Heart left ventricle (tissue), 16 donors: Measurements from ENCODE around the gene SLIT1. TPM values are rescaled to one million over a fixed set of nuclear protein-coding genes. Genes with fewer than 3 reads are reported as not detected.

Source experiments
- ATAC-seq, 4 donors: fragments of 200-7000 bp; cut with Tn5 transposase; one replicate each; pipeline ENCODE4 v1.9.1; 2020 to 2022; ENCODE audit warnings: moderate library complexity in 4 of 4, mild to moderate bottlenecking in 3 of 4, moderate number of reproducible peaks in 1 of 4
- DNase-seq, 5 donors: peaks; one replicate each; pipeline ENCODE4 v3.0.0-alpha.2; 2020
- H3K27ac ChIP-seq, 12 donors: fragments of 200-600 bp; sonication (generic) in 4 of 12; one replicate each; pipeline versions ENCODE4 v1.5.0 to v1.8.0; 2016 to 2022; ENCODE audit warnings: mild to moderate bottlenecking in 2 of 12
- H3K27me3 ChIP-seq, 9 donors: fragments of 200-600 bp; sonication (generic) in 2 of 9; one replicate each; pipeline versions ENCODE4 v1.5.1 to v1.8.0; 2016 to 2022; ENCODE audit warnings: mild to moderate bottlenecking in 3 of 9
- H3K36me3 ChIP-seq, 9 donors: fragments of 200-600 bp; sonication (generic) in 2 of 9; one replicate each; pipeline versions ENCODE4 v1.5.0 to v1.8.0; 2018 to 2022; ENCODE audit warnings: mild to moderate bottlenecking in 2 of 9
- H3K4me1 ChIP-seq, 12 donors: fragments of 200-600 bp; sonication (generic) in 4 of 12; one replicate each; pipeline versions ENCODE4 v1.5.0 to v1.8.0; 2016 to 2022; ENCODE audit warnings: mild to moderate bottlenecking in 3 of 12
- H3K4me3 ChIP-seq, 12 donors: fragments of 200-600 bp; sonication (generic) in 4 of 12; one replicate each; pipeline versions ENCODE4 v1.5.0 to v1.8.0; 2017 to 2022; ENCODE audit warnings: mild to moderate bottlenecking in 9 of 12, moderate library complexity in 4 of 12
- H3K9me3 ChIP-seq, 12 donors: fragments of 200-600 bp; sonication (generic) in 4 of 12; one replicate each; pipeline versions ENCODE4 v1.5.0 to v1.8.0; 2016 to 2022; ENCODE audit warnings: mild to moderate bottlenecking in 1 of 12
- POLR2A ChIP-seq, 2 donors: fragments of 450-650 bp; IDR thresholded peaks; one replicate each; pipeline ENCODE4 v1.6.1; 2017; ENCODE audit warnings: antibody characterized with exemption in 2 of 2, mild to moderate bottlenecking in 2 of 2, moderate library complexity in 2 of 2
- WGBS, 4 donors: extraction: QIAGEN DNeasy Blood & Tissue Kit in 2 of 4; methylation state at CpG; one replicate each; pipeline versions ENCODE4 v1.1.5 to v1.1.7; 2013 to 2018; 5-methylcytosine and 5-hydroxymethylcytosine counted together
- intact Hi-C, 10 donors: fragments of 100-400 bp; cut with DNase I; formaldehyde crosslinking; loops; one replicate each; pipeline versions ENCODE4 v1.11.1 to v1.14.2; 2022
- polyA plus RNA-seq, 2 donors: library from polyadenylated mRNA; stranded (reverse); fragments of 200-250 nt; gene quantifications; one replicate each; pipeline ENCODE4 v1.2.3, GENCODE V29; 2013
- total RNA-seq, 9 donors: library from RNA; depleted of rRNA in 2 of 9; stranded (reverse); fragments of >200 nt in 2 of 9; fragmentation: NEBNext Ultra II Directional in 3 of 9; extraction: Animal tissue kit (Norgen Biotek cat#: 25700) in 3 of 9; gene quantifications; one replicate each; pipeline versions ENCODE4 v1.1.0 to v1.2.4, GENCODE V29; 2016 to 2023
- TF ChIP-seq, protein P1 (sequence below), 12 donors: fragments of 200-600 bp; sonication (generic) in 4 of 12; IDR thresholded peaks; one replicate each; pipeline versions ENCODE4 v1.5.0 to v1.8.0; 2018 to 2022; ENCODE audit warnings: antibody characterized with exemption in 12 of 12, mild to moderate bottlenecking in 5 of 12
- donor health status: ischemic (EF 13 %, LVEDD 7.1; RV severe dilation, severe dysfunction).
- donor health status: healthy with polysubstance abuse.
- donor health status: DM: no; HTN: yes; CAD: no.
- donor health status: DM: no; HTN: no; CAD: no.
- donor health status: ischemic (EF 25% LVEDD 6.9; RV normal size, moderate dysfunction).
- donor health status: ischemic (EF 25% LVEDD 5.7; RV mildly dilated, moderate dysfunction).
- donor health status: healthy.
- donor health status: DM: yes; HTN: yes; CAD: no.
- donor health status: ischemic (EF 35%, LVEDD 5.7; RV mildly dilated, moderate dysfunction).
- donor health status: nonischemic (EF 11% LVEDD 7.7; RV severe dilation, severe dysfunction).
- donor health status: DM: yes; HTN: yes; CAD: no.
- donor health status: PGD.
- donor health status: ischemic (EF 29% LVEDD 5.4; RV normal size, mild dysfunction).
- donor health status: nonischemic (EF 23%, LVEDD 6.1; RV moderate dilation, normal function).

The SLIT1 gene
- total and polyA plus RNA-seq, 11 donors = 0.04 to 0.61 (median 0.12) TPM

DNA sequence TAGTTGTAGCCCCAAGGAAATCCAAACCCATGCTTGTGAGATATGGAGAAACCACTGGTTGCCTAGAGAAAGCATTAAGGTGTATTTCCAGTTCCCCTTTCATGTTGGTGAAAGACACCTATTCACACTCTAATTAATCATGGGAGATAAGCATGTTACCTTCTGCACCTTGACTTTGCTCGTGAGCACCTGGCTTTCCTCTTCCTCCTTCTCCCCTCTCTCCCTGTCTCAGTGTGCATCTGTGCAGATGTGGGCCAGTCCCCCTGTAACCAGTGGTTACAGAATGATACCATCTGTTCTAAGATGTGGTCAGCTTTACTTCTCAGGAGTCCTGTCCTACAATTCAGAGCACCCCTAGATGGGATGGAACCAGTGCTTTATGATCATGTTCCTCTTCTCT lies 193.0 kb downstream of the SLIT1 start:
- DNase-seq (no peak), ATAC-seq (no peak)
- H3K9me3 ChIP-seq = no peaks in the 10 kb centered on the region
- intact Hi-C loops = no loop called here
- H3K36me3 ChIP-seq = no peaks in the 10 kb centered on the region
- peaks cover 0 to 23% (median 4%) of the 10 kb centered on the region in 12 donors for H3K4me1 ChIP-seq
- TF ChIP-seq, protein P1, sequence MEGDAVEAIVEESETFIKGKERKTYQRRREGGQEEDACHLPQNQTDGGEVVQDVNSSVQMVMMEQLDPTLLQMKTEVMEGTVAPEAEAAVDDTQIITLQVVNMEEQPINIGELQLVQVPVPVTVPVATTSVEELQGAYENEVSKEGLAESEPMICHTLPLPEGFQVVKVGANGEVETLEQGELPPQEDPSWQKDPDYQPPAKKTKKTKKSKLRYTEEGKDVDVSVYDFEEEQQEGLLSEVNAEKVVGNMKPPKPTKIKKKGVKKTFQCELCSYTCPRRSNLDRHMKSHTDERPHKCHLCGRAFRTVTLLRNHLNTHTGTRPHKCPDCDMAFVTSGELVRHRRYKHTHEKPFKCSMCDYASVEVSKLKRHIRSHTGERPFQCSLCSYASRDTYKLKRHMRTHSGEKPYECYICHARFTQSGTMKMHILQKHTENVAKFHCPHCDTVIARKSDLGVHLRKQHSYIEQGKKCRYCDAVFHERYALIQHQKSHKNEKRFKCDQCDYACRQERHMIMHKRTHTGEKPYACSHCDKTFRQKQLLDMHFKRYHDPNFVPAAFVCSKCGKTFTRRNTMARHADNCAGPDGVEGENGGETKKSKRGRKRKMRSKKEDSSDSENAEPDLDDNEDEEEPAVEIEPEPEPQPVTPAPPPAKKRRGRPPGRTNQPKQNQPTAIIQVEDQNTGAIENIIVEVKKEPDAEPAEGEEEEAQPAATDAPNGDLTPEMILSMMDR (IDR thresholded peaks at IDR 0.05) = no peak
- no peak for TF ChIP-seq POLR2A (IDR thresholded peaks at IDR 0.05)
- no peak overlapping the region for H3K4me3 ChIP-seq
- H3K27ac ChIP-seq = no peak overlapping the region
- 83 to 96% (median 92%) methylated on average over 1 of the region's 1 CpG for WGBS, 4 donors
- H3K27me3 ChIP-seq = no peaks in the 10 kb centered on the region

DNA sequence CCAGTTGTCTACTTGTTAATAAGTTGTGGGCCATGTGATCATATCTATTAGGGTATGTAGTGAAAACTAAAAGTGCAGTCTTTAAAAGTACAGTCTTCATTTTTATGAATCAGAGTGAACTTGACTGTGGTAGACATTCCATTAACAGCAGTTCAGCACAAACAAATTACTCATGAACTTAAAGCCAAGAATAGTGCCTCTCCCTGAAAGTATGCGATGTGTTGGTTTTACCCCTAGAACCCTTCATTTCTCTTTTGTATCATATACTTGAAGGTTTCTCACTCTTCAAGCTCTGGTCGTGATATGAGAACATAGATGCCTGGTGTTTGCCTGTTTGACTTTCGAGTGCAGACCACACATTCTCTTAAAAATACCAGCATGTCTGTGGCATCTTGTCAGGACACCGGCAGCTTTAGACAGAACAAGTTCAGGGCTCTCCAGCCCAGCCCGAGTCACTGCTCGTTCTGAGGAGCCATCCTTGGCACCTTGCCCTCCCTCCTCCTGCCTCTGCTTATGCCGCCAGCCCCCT lies 194.4 kb downstream of the SLIT1 start:
- no peak for ATAC-seq
- Histone ChIP-seq H3K27ac (no peak overlapping the region), H3K27me3 (no peaks in the 10 kb centered on the region), H3K9me3 (no peaks in the 10 kb centered on the region), H3K4me3 (no peak overlapping the region), H3K4me1 (peaks cover 0 to 19% (median 2%) of the 10 kb centered on the region in 12 donors), H3K36me3 (no peaks in the 10 kb centered on the region)
- intact Hi-C loops = no loop called here
- WGBS, 4 donors = 58 to 64% (median 63%) methylated on average over 7 of the region's 7 CpGs
- no peak for DNase-seq
- no peak for TF ChIP-seq POLR2A (IDR thresholded peaks at IDR 0.05)
- TF ChIP-seq, protein P1 (IDR thresholded peaks at IDR 0.05) = no peak

DNA sequence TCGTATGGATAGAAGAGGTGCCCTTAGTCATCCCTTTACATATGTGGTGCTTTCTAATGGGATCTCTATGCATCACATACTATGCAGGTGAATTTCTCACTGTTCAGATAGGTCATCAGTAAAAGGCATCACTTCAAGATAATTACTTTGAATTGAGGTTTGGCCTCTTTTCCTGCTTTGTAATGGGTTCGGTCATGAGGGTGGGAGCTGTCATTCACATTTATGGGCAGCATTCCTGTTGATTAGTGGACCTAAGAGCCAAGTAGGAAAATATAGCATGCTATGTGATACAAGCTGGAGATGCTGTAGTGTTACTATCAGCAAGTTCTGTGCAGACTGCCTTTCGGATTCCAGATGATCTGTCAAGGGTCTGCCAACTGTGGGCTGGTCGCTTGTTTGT lies 197.3 kb downstream of the SLIT1 start:
- H3K36me3 ChIP-seq = no peaks in the 10 kb centered on the region
- DNase-seq = no peak
- H3K27me3 ChIP-seq = no peaks in the 10 kb centered on the region
- WGBS, 4 donors = 50 to 64% (median 55%) methylated on average over 4 of the region's 4 CpGs
- H3K9me3 ChIP-seq = no peaks in the 10 kb centered on the region
- no peak for ATAC-seq
- intact Hi-C loops = no loop called here
- peaks cover 0 to 16% (median 0%) of the 10 kb centered on the region in 12 donors for H3K4me1 ChIP-seq
- H3K4me3 ChIP-seq = no peak overlapping the region
- H3K27ac ChIP-seq = no peak overlapping the region
- TF ChIP-seq, protein P1 (IDR thresholded peaks at IDR 0.05) = no peak
- no peak for TF ChIP-seq POLR2A (IDR thresholded peaks at IDR 0.05)

DNA sequence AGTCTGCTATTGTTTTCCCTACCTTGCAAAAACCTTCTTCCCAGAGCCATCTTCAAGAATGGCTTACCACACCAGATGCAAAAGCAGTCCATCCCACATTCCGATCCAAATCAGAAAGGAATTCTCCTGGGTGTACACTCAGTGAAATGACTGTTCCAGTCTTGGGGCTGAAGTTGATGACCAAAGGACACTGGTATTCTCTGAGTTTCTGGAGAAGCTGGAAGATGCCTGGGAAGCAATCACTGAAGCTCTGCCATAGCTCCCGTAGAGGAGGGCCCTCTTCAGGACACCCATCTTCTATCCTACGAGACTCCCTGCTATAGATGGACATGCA lies 197.9 kb downstream of the SLIT1 start:
- Histone ChIP-seq H3K36me3 (peaks cover 0 to 3% (median 0%) of the 10 kb centered on the region in 9 donors), H3K4me3 (no peak overlapping the region), H3K4me1 (peaks cover 0 to 16% (median 0%) of the 10 kb centered on the region in 12 donors), H3K9me3 (no peaks in the 10 kb centered on the region), H3K27me3 (no peaks in the 10 kb centered on the region), H3K27ac (no peak overlapping the region)
- ATAC-seq (no peak), DNase-seq (no peak)
- 85 to 93% (median 89%) methylated on average over 3 of the region's 3 CpGs for WGBS, 4 donors
- intact Hi-C loops = no loop called here
- TF ChIP-seq POLR2A (IDR thresholded peaks at IDR 0.05) = no peak
- TF ChIP-seq, protein P1 (IDR thresholded peaks at IDR 0.05) = no peak
